Esophagus muscularis mucosa (tissue), 3 donors: ENCODE results near the gene SKIL.

Experiments used
- POLR2A ChIP-seq: fragments of 450-650 bp; IDR thresholded peaks from one replicate; pipeline ENCODE4 v1.6.1; 2017; ENCODE audit warnings: antibody characterized with exemption, moderate library complexity, mild to moderate bottlenecking, low read depth
- POLR2AphosphoS5 ChIP-seq, 2 donors: sonication (generic); formaldehyde crosslinking; IDR thresholded peaks; one replicate each; pipeline ENCODE4 v1.6.1; 2017; ENCODE audit warnings: antibody characterized with exemption in 2 of 2
- TF ChIP-seq, protein P1 (sequence below), 3 experiments: fragments of 200-600 bp in 2 of 3; fragments of 450-650 bp in 1 of 3; sonication (generic) in 2 of 3; IDR thresholded peaks; one replicate each; pipeline ENCODE4 v1.5.1; 2017 to 2019; ENCODE audit warnings: antibody characterized with exemption in 3 of 3, mild to moderate bottlenecking in 2 of 3, moderate library complexity in 1 of 3

DNA sequence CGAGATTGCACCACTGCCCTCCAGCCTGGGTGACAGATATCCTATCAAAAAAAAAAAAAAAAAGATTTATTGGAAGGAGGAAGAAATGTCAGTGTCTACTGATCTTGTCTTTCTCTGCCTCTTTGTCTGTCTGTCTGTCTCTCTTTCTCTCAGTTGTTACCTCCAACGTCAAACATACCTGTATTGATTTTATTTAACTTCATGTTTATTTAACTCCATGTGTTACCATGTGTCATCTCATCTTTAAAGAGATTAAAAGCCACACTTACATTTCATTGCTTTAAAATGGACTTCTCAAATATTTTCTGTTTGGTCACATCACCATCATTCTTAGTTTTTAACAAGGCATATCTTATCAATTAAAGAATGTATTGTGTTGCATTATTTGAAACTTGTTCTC, 70.6 kb downstream of the SKIL start:
- TF ChIP-seq, protein P1, sequence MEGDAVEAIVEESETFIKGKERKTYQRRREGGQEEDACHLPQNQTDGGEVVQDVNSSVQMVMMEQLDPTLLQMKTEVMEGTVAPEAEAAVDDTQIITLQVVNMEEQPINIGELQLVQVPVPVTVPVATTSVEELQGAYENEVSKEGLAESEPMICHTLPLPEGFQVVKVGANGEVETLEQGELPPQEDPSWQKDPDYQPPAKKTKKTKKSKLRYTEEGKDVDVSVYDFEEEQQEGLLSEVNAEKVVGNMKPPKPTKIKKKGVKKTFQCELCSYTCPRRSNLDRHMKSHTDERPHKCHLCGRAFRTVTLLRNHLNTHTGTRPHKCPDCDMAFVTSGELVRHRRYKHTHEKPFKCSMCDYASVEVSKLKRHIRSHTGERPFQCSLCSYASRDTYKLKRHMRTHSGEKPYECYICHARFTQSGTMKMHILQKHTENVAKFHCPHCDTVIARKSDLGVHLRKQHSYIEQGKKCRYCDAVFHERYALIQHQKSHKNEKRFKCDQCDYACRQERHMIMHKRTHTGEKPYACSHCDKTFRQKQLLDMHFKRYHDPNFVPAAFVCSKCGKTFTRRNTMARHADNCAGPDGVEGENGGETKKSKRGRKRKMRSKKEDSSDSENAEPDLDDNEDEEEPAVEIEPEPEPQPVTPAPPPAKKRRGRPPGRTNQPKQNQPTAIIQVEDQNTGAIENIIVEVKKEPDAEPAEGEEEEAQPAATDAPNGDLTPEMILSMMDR (IDR thresholded peaks at IDR 0.05) = no peak
- TF ChIP-seq POLR2AphosphoS5 (IDR thresholded peaks at IDR 0.05) (no peak), POLR2A (no peak)
